Panc1 (cell line): ENCODE results near the gene TUFT1. TPM values are rescaled to one million over a fixed set of nuclear protein-coding genes. Genes with fewer than 3 reads are reported as not detected.

Experiments
- ATAC-seq: fragments of 200-7000 bp; cut with Tn5 transposase; 2 replicates; pipeline ENCODE4 v1.9.1; 2020; ENCODE audit warnings: mild to moderate bottlenecking, moderate library complexity
- BruUV-seq: library from RNA; stranded (reverse); fragments of 400-500 nt; replicated peaks from 2 replicates; lab custom pipeline; 2021; lab: Mats Ljungman, UMichigan
- CTCF ChIA-PET: fragments of 300-600 bp; sonication (Branson Sonifier 250); formaldehyde crosslinking; loops from one replicate; lab custom pipeline; 2022; ENCODE audit warnings: antibody characterized with exemption; lab: Charles Lee
- POLR2A ChIA-PET: fragments of 300-600 bp; sonication (Branson Sonifier 250); formaldehyde crosslinking; loops from one replicate; lab custom pipeline; 2022; ENCODE audit warnings: antibody characterized with exemption; lab: Charles Lee
- DNase-seq: peaks from one replicate; pipeline ENCODE4 v3.0.0-alpha.2; 2010; ENCODE audit warnings: low read depth, low spot score
- H3K27ac ChIP-seq: 2 replicates; pipeline ENCODE4 v1.5.1; 2011; ENCODE audit warnings: mild to moderate bottlenecking, low read length, inconsistent platforms
- H3K27me3 ChIP-seq: fragments of 200-500 bp; sonication (Bioruptor generic); 2 replicates; pipeline ENCODE4 v1.6.0; 2014; ENCODE audit warnings: low read length, inconsistent platforms; ENCODE audit not compliant: control insufficient read depth, insufficient read depth
- H3K36me3 ChIP-seq: fragments of 200-500 bp; sonication (Bioruptor generic); 2 replicates; pipeline ENCODE4 v1.5.1; 2014; ENCODE audit warnings: inconsistent platforms, mild to moderate bottlenecking, low read length, moderate library complexity; ENCODE audit not compliant: control insufficient read depth, insufficient read depth
- H3K4me1 ChIP-seq: 2 replicates; pipeline ENCODE4 v1.5.1; 2011; ENCODE audit warnings: inconsistent platforms, mild to moderate bottlenecking, low read length, moderate library complexity; ENCODE audit not compliant: control insufficient read depth, insufficient read depth
- H3K4me3 ChIP-seq, 2 experiments: 2 replicates each; pipeline ENCODE4 v1.5.1; 2011 to 2012; ENCODE audit warnings: low read depth in 2 of 2, low read length in 2 of 2, mild to moderate bottlenecking in 2 of 2, inconsistent platforms in 1 of 2, moderate library complexity in 1 of 2
- H3K9me3 ChIP-seq: fragments of 200-500 bp; sonication (Bioruptor generic); 2 replicates; pipeline ENCODE4 v1.5.1; 2014; ENCODE audit warnings: low read depth, mild to moderate bottlenecking, inconsistent platforms, low read length, moderate library complexity; ENCODE audit not compliant: control insufficient read depth, insufficient read depth
- POLR2AphosphoS5 ChIP-seq: IDR thresholded peaks from 2 replicates; pipeline ENCODE4 v1.6.1; 2012; ENCODE audit warnings: mild to moderate bottlenecking, low read depth, low read length, moderate library complexity
- REST ChIP-seq, 2 experiments: IDR thresholded peaks; 2 replicates each; pipeline ENCODE4 v1.6.1; 2011 to 2012; ENCODE audit warnings: low read depth in 2 of 2, control low read depth in 1 of 2, low read length in 1 of 2, mild to moderate bottlenecking in 1 of 2, moderate library complexity in 1 of 2; ENCODE audit not compliant: insufficient read depth in 1 of 2
- SIN3A ChIP-seq: IDR thresholded peaks from 2 replicates; pipeline ENCODE4 v1.6.1; 2012; ENCODE audit warnings: low read depth, mild to moderate bottlenecking, low read length, moderate library complexity, borderline replicate concordance; ENCODE audit not compliant: insufficient read depth
- TCF7L2 ChIP-seq: IDR thresholded peaks from 2 replicates; pipeline ENCODE4 v1.6.1; 2011; ENCODE audit warnings: mild to moderate bottlenecking, low read depth, low read length, inconsistent platforms
- in situ Hi-C: cut with HindIII; loops from 2 replicates; pipeline ENCODE4 v1.10.0; 2016; ENCODE audit warnings: low sequenced_read_pairs, low pct_unique_long_range_greater_than_20kb
- intact Hi-C: fragments of 100-400 bp; cut with micrococcal nuclease; formaldehyde crosslinking; loops from one replicate; pipeline ENCODE4 v1.10.0; 2022; ENCODE audit not compliant: unreplicated experiment
- microRNA-seq: library from miRNA; unstranded; fragments of <30 nt; microRNA quantifications from one replicate; pipeline ENCODE4 v1.1.0, GENCODE V29; 2020; ENCODE audit not compliant: unreplicated experiment
- total RNA-seq: library from RNA; stranded (reverse); gene quantifications from one replicate; pipeline ENCODE4 v1.2.1, GENCODE V29; 2021; ENCODE audit not compliant: unreplicated experiment

TUFT1 gene
- total RNA-seq, 1 experiment from 2014 or later: 66.4 TPM

DNA sequence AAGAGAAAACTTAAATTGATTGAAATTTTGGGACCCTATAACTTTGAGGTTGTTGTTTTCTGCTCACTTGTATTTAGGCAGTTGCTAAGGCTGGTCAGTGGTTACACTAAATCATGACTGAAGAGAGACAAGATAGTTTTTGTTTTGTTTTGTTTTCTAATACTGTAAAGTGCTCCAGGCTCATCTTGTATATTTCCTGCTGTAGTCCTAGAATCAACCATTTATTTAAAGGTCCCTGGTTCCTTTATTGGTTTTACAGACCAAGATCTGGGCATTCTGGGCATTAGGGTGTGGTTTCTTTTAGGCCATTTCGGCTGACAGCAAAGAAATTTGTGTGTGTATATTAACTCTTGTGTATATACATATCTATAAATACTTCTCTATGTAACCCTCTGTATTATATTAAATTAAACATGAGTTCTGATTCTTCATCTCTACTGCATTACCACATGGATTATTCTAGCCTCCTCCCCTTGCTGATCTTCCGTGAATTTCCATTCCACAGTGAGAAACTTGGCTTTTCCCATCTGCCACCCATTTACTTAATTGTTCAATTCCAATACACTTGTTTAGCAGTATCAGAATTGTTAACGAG, 86.7 kb downstream of the TUFT1 start:
- DNase-seq (no peak), ATAC-seq (no peak)
- no peaks in the 10 kb centered on the region for H3K27me3 ChIP-seq
- BruUV-seq: TSS peak; percentile 17
- POLR2A ChIA-PET: no interaction called here
- H3K27ac ChIP-seq: no peak overlapping the region
- in situ Hi-C loops: no loop called here
- intact Hi-C loops: no loop called here
- no peak for TF ChIP-seq SIN3A
- CTCF ChIA-PET: no interaction called here
- peaks cover 11% of the 10 kb centered on the region for H3K4me1 ChIP-seq
- H3K9me3 ChIP-seq: no peaks in the 10 kb centered on the region
- no peak overlapping the region for H3K4me3 ChIP-seq
- no peaks in the 10 kb centered on the region for H3K36me3 ChIP-seq

GRCh38 chr1:151629278-151629677, 89.2 kb downstream of the TUFT1 start:
- in situ Hi-C loops: no loop called here
- DNase-seq (no peak), ATAC-seq (no peak)
- TF ChIP-seq TCF7L2 (no peak), POLR2AphosphoS5 (no peak), REST (IDR thresholded peaks at IDR 0.05; ENCODE audit: insufficient read depth in 1 of 2, low read depth in 2 of 2, low read length in 1 of 2) (no peak), SIN3A (no peak)
- Histone ChIP-seq H3K4me3 (no peak overlapping the region), H3K27me3 (no peaks in the 10 kb centered on the region), H3K27ac (no peak overlapping the region), H3K9me3 (no peaks in the 10 kb centered on the region), H3K36me3 (no peaks in the 10 kb centered on the region), H3K4me1 (peaks cover 5% of the 10 kb centered on the region)
- intact Hi-C loops: no loop called here
- POLR2A ChIA-PET: no interaction called here
- CTCF ChIA-PET: no interaction called here
- no TSS peak for BruUV-seq

Small RNA genes within 50 kb of the gene (microRNA-seq; reads per million reads assigned to microRNA genes)
- gene MIR554: not detected

Other genes with a start within 250 kb of the TUFT1 start
- gene PI4KB, start 212.9 kb upstream of the TUFT1 start, total RNA-seq: 52.7 TPM
- gene RFX5, start 193.1 kb upstream of the TUFT1 start, total RNA-seq: 75.5 TPM
- 5.9 TPM for gene SELENBP1, start 167.6 kb upstream of the TUFT1 start, total RNA-seq
- 412 TPM for gene PSMB4, start 140.7 kb upstream of the TUFT1 start, total RNA-seq
- gene POGZ, start 80.8 kb upstream of the TUFT1 start, total RNA-seq: 76.0 TPM
- gene CGN, start 28.9 kb upstream of the TUFT1 start, total RNA-seq: 10.2 TPM
- 58.4 TPM for gene SNX27, start 71.7 kb downstream of the TUFT1 start, total RNA-seq
- gene CELF3, start 176.5 kb downstream of the TUFT1 start, total RNA-seq: not detected
- gene RIIAD1, start 181.2 kb downstream of the TUFT1 start, total RNA-seq: not detected
- 98.3 TPM for gene MRPL9, start 223.2 kb downstream of the TUFT1 start, total RNA-seq